GM10266 (cell line): Measurements from ENCODE around the gene NRP2.

Experiments
- DNase-seq: peaks from one replicate; pipeline ENCODE4 v3.0.0; 2012; ENCODE audit errors: extremely low spot score
- TF ChIP-seq, protein P1 (sequence below): IDR thresholded peaks from 2 replicates; pipeline ENCODE4 v1.5.1; 2012; ENCODE audit warnings: mild to moderate bottlenecking, low read depth; ENCODE audit not compliant: control insufficient read depth, insufficient read depth; ENCODE audit errors: missing control alignments

NRP2 gene

DNA sequence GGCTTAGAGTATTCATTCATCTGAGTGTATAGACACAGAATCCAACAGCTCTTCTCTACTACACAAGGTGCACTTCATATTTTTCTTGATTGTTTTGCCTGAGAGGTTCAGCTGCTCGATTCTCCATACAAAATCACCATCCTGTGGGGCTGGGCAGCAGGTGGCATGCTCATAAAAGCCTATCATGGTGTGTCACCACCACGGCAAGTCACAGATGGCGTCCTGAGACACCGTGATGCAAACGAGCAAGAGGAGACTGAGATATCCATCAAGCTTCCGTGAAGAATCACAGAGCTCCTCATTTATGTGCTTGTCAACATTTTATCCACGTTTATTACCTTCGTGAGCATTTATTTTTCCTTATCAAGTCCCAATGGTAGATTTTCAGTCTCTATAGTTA, 22.4 kb upstream of the NRP2 start:
- no peak for DNase-seq
- TF ChIP-seq, protein P1, sequence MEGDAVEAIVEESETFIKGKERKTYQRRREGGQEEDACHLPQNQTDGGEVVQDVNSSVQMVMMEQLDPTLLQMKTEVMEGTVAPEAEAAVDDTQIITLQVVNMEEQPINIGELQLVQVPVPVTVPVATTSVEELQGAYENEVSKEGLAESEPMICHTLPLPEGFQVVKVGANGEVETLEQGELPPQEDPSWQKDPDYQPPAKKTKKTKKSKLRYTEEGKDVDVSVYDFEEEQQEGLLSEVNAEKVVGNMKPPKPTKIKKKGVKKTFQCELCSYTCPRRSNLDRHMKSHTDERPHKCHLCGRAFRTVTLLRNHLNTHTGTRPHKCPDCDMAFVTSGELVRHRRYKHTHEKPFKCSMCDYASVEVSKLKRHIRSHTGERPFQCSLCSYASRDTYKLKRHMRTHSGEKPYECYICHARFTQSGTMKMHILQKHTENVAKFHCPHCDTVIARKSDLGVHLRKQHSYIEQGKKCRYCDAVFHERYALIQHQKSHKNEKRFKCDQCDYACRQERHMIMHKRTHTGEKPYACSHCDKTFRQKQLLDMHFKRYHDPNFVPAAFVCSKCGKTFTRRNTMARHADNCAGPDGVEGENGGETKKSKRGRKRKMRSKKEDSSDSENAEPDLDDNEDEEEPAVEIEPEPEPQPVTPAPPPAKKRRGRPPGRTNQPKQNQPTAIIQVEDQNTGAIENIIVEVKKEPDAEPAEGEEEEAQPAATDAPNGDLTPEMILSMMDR = no peak

GRCh38 chr2:205660521-205661124, 21.7 kb upstream of the NRP2 start:
- no peak for DNase-seq
- TF ChIP-seq, protein P1 = no peak

- TF ChIP-seq, protein P1 = no peak
These were observed 21.0 kb upstream of the NRP2 start for GRCh38 chr2:205661281-205661680.

DNA sequence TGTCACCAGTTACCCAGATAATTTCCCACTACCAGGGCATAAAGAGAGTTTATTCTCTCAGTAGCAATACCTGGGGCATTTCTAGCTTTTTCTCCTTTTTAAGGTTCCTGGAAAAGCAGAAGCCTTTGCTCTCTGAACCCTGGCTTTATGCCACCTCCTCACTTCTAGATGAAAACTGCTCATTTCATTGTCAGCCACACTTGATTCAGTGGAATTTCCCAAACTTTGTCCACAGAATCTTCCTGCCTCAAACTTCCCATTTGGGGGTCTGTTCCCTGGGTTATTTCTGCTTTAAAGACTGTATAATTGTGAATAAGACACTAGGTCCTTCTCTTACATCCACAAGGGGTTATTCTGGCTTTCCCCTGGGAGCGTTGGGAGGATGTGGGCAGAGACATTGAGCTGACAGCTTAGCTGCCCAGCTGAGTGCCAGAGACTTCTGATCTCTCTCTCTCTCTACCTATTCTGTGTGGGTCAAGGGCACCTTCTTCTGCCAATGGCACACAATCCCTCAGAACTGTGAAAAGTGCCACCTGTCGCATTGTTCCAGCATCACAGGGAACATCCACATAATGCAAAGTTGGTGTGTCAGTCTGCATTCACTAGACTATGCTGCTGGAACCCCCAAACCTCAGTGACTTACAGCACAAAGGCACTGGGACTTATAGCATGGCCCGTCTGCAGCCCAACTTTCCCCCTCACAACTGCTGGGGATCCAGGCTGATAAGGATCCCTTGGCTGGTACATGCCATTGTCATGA, 19.9 kb upstream of the NRP2 start:
- DNase-seq = no peak
- TF ChIP-seq, protein P1 = no peak

More at GRCh38 chr2:205661281-205661680, 21.0 kb upstream of the NRP2 start:
- DNase-seq = no peak

GRCh38 chr2:205665791-205666190, 16.5 kb upstream of the NRP2 start:
- DNase-seq = no peak
- TF ChIP-seq, protein P1 = no peak

DNA sequence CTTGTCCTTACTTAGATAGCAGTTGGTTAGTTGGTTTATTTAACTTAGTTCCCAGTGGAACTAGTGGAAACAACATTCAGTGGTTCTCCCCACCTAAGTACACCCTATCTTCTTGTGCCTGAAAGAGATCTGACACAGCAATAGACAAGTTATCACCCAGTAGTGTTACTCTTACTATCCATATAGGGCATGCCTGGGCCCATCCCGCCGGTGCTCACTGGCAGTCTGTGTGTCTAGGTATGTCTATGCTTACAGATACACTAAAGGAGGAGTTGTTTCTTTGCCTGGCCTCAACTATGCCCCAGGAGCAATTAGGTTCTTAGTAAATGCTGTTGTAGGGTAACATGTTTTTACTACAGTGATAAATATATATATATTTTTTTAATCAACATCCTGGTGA, 12.0 kb upstream of the NRP2 start:
- no peak for DNase-seq
- TF ChIP-seq, protein P1 = no peak

GRCh38 chr2:205673312-205673711, 9.0 kb upstream of the NRP2 start:
- no peak for DNase-seq
- TF ChIP-seq, protein P1 = no peak
